H9 (cell line): Measurements from ENCODE around the gene PTPRJ. TPM values are rescaled to one million over a fixed set of nuclear protein-coding genes. Genes with fewer than 3 reads are reported as not detected.

ENCODE experiments used
- DNase-seq: peaks from one replicate; pipeline ENCODE4 v3.0.0-alpha.2; 2017
- H2AFZ ChIP-seq: one replicate; pipeline ENCODE4 v1.6.1; 2013; ENCODE audit warnings: mild to moderate bottlenecking, low read length, control low read depth, moderate library complexity
- H2AK5ac ChIP-seq: 2 replicates; pipeline ENCODE4 v1.6.1; 2013; ENCODE audit warnings: low read length, control low read depth, mixed read lengths; ENCODE audit not compliant: insufficient read length
- H2BK120ac ChIP-seq: one replicate; pipeline ENCODE4 v1.6.1; 2013; ENCODE audit warnings: low read depth, mild to moderate bottlenecking, low read length, control low read depth, inconsistent platforms; ENCODE audit not compliant: poor library complexity, severe bottlenecking
- H2BK12ac ChIP-seq: 2 replicates; pipeline ENCODE4 v1.6.1; 2013; ENCODE audit warnings: low read length, control low read depth, mixed read lengths, low read depth; ENCODE audit not compliant: insufficient read length
- H2BK15ac ChIP-seq: 2 replicates; pipeline ENCODE4 v1.6.1; 2013; ENCODE audit warnings: low read depth, low read length, control low read depth
- H2BK20ac ChIP-seq: one replicate; pipeline ENCODE4 v1.6.1; 2013; ENCODE audit warnings: low read depth, mild to moderate bottlenecking, low read length, control low read depth, inconsistent platforms; ENCODE audit not compliant: poor library complexity, severe bottlenecking
- H2BK5ac ChIP-seq: 2 replicates; pipeline ENCODE4 v1.6.1; 2013; ENCODE audit warnings: low read length, control low read depth, mixed read lengths; ENCODE audit not compliant: insufficient read length
- H3K14ac ChIP-seq: 2 replicates; pipeline ENCODE4 v1.6.1; 2013; ENCODE audit warnings: low read length, control low read depth; ENCODE audit not compliant: insufficient read depth
- H3K18ac ChIP-seq: 2 replicates; pipeline ENCODE4 v1.6.1; 2013; ENCODE audit warnings: low read depth, mild to moderate bottlenecking, mixed read lengths, low read length, control low read depth; ENCODE audit not compliant: insufficient read length
- H3K23ac ChIP-seq: 2 replicates; pipeline ENCODE4 v1.6.1; 2013; ENCODE audit warnings: low read length, control low read depth, mixed read lengths, low read depth; ENCODE audit not compliant: insufficient read length
- H3K23me2 ChIP-seq: 2 replicates; pipeline ENCODE4 v1.6.1; 2013; ENCODE audit warnings: low read depth, mild to moderate bottlenecking, mixed read lengths, low read length, control low read depth; ENCODE audit not compliant: insufficient read length, poor library complexity, severe bottlenecking
- H3K27ac ChIP-seq: 2 replicates; pipeline ENCODE4 v1.5.1; 2013; ENCODE audit warnings: low read length, control low read depth, mixed read lengths, low read depth; ENCODE audit not compliant: insufficient read length
- H3K27me3 ChIP-seq: 2 replicates; pipeline ENCODE4 v1.6.1; 2013; ENCODE audit warnings: low read length, control low read depth, inconsistent platforms; ENCODE audit not compliant: insufficient read depth
- H3K4ac ChIP-seq: 2 replicates; pipeline ENCODE4 v1.6.1; 2013; ENCODE audit warnings: low read depth, mild to moderate bottlenecking, control low read depth, inconsistent platforms, low read length, moderate library complexity
- H3K4me1 ChIP-seq: 2 replicates; pipeline ENCODE4 v1.6.1; 2013; ENCODE audit warnings: low read length, control low read depth, inconsistent platforms; ENCODE audit not compliant: insufficient read depth
- H3K4me2 ChIP-seq: 2 replicates; pipeline ENCODE4 v1.6.1; 2013; ENCODE audit warnings: low read length, control low read depth, mixed read lengths; ENCODE audit not compliant: insufficient read length, insufficient read depth
- H3K56ac ChIP-seq: 2 replicates; pipeline ENCODE4 v1.6.1; 2013; ENCODE audit warnings: low read depth, mild to moderate bottlenecking, mixed read lengths, low read length, control low read depth; ENCODE audit not compliant: insufficient read length
- H3K79me1 ChIP-seq: 2 replicates; pipeline ENCODE4 v1.6.1; 2013; ENCODE audit warnings: low read depth, mild to moderate bottlenecking, moderate library complexity, low read length, control low read depth, inconsistent platforms; ENCODE audit not compliant: insufficient read depth, poor library complexity, severe bottlenecking
- H3K79me2 ChIP-seq: 2 replicates; pipeline ENCODE4 v1.6.1; 2013; ENCODE audit warnings: low read length, control low read depth, inconsistent platforms; ENCODE audit not compliant: insufficient read depth
- H3K9ac ChIP-seq: 2 replicates; pipeline ENCODE4 v1.6.1; 2013; ENCODE audit warnings: low read length, control low read depth, mixed read lengths; ENCODE audit not compliant: insufficient read length; ENCODE audit errors: extremely low read depth
- H3K9me3 ChIP-seq: one replicate; pipeline ENCODE4 v1.6.1; 2013; ENCODE audit warnings: low read depth, low read length, inconsistent platforms; ENCODE audit not compliant: control insufficient read depth
- H3T11ph ChIP-seq: one replicate; pipeline ENCODE4 v1.6.1; 2013; ENCODE audit warnings: mild to moderate bottlenecking, low read length, control low read depth, inconsistent platforms
- H4K20me1 ChIP-seq: one replicate; pipeline ENCODE4 v1.6.1; 2013; ENCODE audit not compliant: control insufficient read depth, insufficient read length, insufficient read depth
- H4K5ac ChIP-seq: 2 replicates; pipeline ENCODE4 v1.6.1; 2013; ENCODE audit warnings: low read depth, mild to moderate bottlenecking, mixed read lengths, low read length, control low read depth; ENCODE audit not compliant: insufficient read length
- H4K8ac ChIP-seq: replicated peaks from 2 replicates; pipeline ENCODE4 v1.6.1; 2013; ENCODE audit warnings: low read length, control low read depth, mixed read lengths, low read depth; ENCODE audit not compliant: insufficient read length
- H4K91ac ChIP-seq: 2 replicates; pipeline ENCODE4 v1.6.1; 2013; ENCODE audit warnings: low read depth, mild to moderate bottlenecking, moderate library complexity, mixed read lengths, low read length, control low read depth; ENCODE audit not compliant: insufficient read length
- H3K27ac Mint-ChIP-seq, 3 experiments: 2 replicates in 2 of 3; 3 replicates in 1 of 3; pipeline ENCODE4 v1.8.0; 2020 to 2021; ENCODE audit warnings: mixed read lengths in 3 of 3, mild to moderate bottlenecking in 1 of 3, moderate library complexity in 1 of 3
- H3K27me3 Mint-ChIP-seq: 2 replicates; pipeline ENCODE4 v1.8.0; 2021; ENCODE audit warnings: low read depth, mild to moderate bottlenecking, moderate library complexity, mixed read lengths
- H3K36me3 Mint-ChIP-seq, 3 experiments: 2 replicates in 2 of 3; 3 replicates in 1 of 3; pipeline ENCODE4 v1.8.0; 2020 to 2021; ENCODE audit warnings: low read depth in 3 of 3, mixed read lengths in 3 of 3; ENCODE audit not compliant: insufficient read depth in 1 of 3
- H3K4me1 Mint-ChIP-seq, 2 experiments: 2 replicates each; pipeline ENCODE4 v1.8.0; 2020; ENCODE audit warnings: mixed read lengths in 2 of 2
- H3K4me3 Mint-ChIP-seq, 2 experiments: 2 replicates in 1 of 2; 3 replicates in 1 of 2; pipeline ENCODE4 v1.8.0; 2020 to 2021; ENCODE audit warnings: mild to moderate bottlenecking in 2 of 2, mixed read lengths in 2 of 2, moderate library complexity in 1 of 2
- H3K9me3 Mint-ChIP-seq, 2 experiments: 2 replicates in 1 of 2; 3 replicates in 1 of 2; pipeline ENCODE4 v1.8.0; 2020; ENCODE audit warnings: mild to moderate bottlenecking in 2 of 2, mixed read lengths in 2 of 2, moderate library complexity in 1 of 2
- WGBS: extraction: QIAGEN DNeasy Blood & Tissue Kit; methylation state at CpG from one replicate; pipeline ENCODE4 v1.1.7; 2013; ENCODE audit warnings: missing lambda C conversion rate, low lambda C conversion rate, mixed read lengths; ENCODE audit not compliant: insufficient read length; ENCODE audit errors: extremely low coverage; 5-methylcytosine and 5-hydroxymethylcytosine counted together
- total RNA-seq: library from RNA; stranded (reverse); gene quantifications from 2 replicates; pipeline ENCODE4 v1.2.1, GENCODE V29; 2021
- TF ChIP-seq, protein P1 (sequence below): fragments of 200-600 bp; sonication (generic); conservative IDR thresholded peaks from 3 replicates; pipeline ENCODE4 v1.8.0; 2021; ENCODE audit warnings: antibody characterized with exemption, mild to moderate bottlenecking

The PTPRJ gene
- total RNA-seq, 1 experiment from 2014 or later, result 10.6 TPM

DNA sequence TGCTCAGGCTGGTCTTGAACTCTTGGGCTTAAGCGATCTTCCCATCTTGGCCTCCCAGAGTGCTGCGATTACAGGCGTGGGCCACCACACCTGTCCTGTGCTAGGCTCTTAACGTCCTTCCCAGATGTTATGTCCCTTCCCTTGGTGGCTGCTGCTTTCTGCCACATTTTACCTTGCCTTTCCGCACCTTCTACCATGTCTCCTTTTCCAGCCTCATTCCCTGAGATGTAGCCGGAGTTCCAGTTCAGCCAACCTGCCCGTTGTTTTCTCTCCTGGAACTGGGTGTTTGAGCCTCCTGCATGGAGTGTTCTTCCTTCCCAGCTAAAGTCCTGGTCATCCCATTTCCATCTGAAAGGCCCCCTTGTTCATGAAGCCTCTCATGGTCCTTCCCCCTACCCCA lies 95.3 kb downstream of the PTPRJ start:
- no peaks in the 10 kb centered on the region for H4K20me1 ChIP-seq
- H4K5ac ChIP-seq, result no peak overlapping the region
- Mint-ChIP-seq H3K9me3 (no peaks in the 10 kb centered on the region), H3K36me3 (no peaks in the 10 kb centered on the region), H3K4me3 (no peak overlapping the region; a peak in 1 of 5 replicates), H3K27me3 (no peaks in the 10 kb centered on the region), H3K27ac (peak overlapping the region in 2 of 3 experiments; percentile 3 to 8; a peak in 3 of 7 replicates), H3K4me1 (peaks cover 7 to 19% of the 10 kb centered on the region in 2 experiments)
- no peak overlapping the region for H2AFZ ChIP-seq
- no peak overlapping the region for H3K4ac ChIP-seq
- H3K27me3 ChIP-seq, result no peaks in the 10 kb centered on the region
- H3K14ac ChIP-seq, result no peak overlapping the region; the same call in 1 of the 2 replicates
- no peak overlapping the region for H4K8ac ChIP-seq
- no peak overlapping the region for H2BK15ac ChIP-seq
- H4K91ac ChIP-seq, result no peak overlapping the region
- no peak overlapping the region for H3T11ph ChIP-seq
- H2BK20ac ChIP-seq, result no peak overlapping the region
- no peak overlapping the region for H3K23ac ChIP-seq
- H2BK120ac ChIP-seq, result no peak overlapping the region
- H3K4me2 ChIP-seq, result no peak overlapping the region
- H3K23me2 ChIP-seq, result no peaks in the 10 kb centered on the region
- no CpG with 5 or more reads among the region's 7 CpGs for WGBS
- H3K79me1 ChIP-seq, result no peaks in the 10 kb centered on the region
- H3K56ac ChIP-seq, result no peak overlapping the region
- DNase-seq, result no peak
- no peak overlapping the region for H2BK5ac ChIP-seq
- H3K9me3 ChIP-seq, result no peaks in the 10 kb centered on the region
- H3K4me1 ChIP-seq, result peaks cover 3% of the 10 kb centered on the region; the same call in 1 of the 2 replicates
- no peak overlapping the region for H2BK12ac ChIP-seq
- no peak overlapping the region for H3K18ac ChIP-seq
- H3K27ac ChIP-seq, result no peak overlapping the region
- TF ChIP-seq, protein P1, sequence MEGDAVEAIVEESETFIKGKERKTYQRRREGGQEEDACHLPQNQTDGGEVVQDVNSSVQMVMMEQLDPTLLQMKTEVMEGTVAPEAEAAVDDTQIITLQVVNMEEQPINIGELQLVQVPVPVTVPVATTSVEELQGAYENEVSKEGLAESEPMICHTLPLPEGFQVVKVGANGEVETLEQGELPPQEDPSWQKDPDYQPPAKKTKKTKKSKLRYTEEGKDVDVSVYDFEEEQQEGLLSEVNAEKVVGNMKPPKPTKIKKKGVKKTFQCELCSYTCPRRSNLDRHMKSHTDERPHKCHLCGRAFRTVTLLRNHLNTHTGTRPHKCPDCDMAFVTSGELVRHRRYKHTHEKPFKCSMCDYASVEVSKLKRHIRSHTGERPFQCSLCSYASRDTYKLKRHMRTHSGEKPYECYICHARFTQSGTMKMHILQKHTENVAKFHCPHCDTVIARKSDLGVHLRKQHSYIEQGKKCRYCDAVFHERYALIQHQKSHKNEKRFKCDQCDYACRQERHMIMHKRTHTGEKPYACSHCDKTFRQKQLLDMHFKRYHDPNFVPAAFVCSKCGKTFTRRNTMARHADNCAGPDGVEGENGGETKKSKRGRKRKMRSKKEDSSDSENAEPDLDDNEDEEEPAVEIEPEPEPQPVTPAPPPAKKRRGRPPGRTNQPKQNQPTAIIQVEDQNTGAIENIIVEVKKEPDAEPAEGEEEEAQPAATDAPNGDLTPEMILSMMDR, result no peak
- no peak overlapping the region for H3K9ac ChIP-seq
- no peak overlapping the region for H2AK5ac ChIP-seq
- H3K79me2 ChIP-seq, result no peaks in the 10 kb centered on the region
